ENCODE measurements around the gene POLG.
"Not testable (repeated sequence)": the region's sequence is repeated elsewhere in the genome, so short reads cannot be mapped to it uniquely, and the experiment has no call there.

The POLG gene

GRCh38 chr15:89307046-89307587, 27.5 kb downstream of the POLG start:
- no peak for DNase-seq (ENCODE audit: low spot score in 2 of 2)
- no peak for ATAC-seq (replicated peaks; ENCODE audit: extremely low read depth, poor library complexity, severe bottlenecking)
- Mint-ChIP-seq H3K4me3 (no peak overlapping the region), H3K27me3 (no peaks in the 10 kb centered on the region), H3K27ac (ENCODE audit: low read depth) (no peak overlapping the region), H3K4me1 (no peaks in the 10 kb centered on the region), H3K36me3 (ENCODE audit: insufficient read depth) (peaks cover 14% of the 10 kb centered on the region), H3K9me3 (no peaks in the 10 kb centered on the region)

GRCh38 chr15:89305395-89305794, 29.2 kb downstream of the POLG start:
- Mint-ChIP-seq H3K4me3 (no peak overlapping the region), H3K36me3 (ENCODE audit: insufficient read depth) (peaks cover 12% of the 10 kb centered on the region), H3K27me3 (no peaks in the 10 kb centered on the region), H3K27ac (ENCODE audit: low read depth) (no peak overlapping the region), H3K4me1 (no peaks in the 10 kb centered on the region), H3K9me3 (no peaks in the 10 kb centered on the region)
- ATAC-seq (replicated peaks; ENCODE audit: extremely low read depth, poor library complexity, severe bottlenecking) = no peak
- DNase-seq (ENCODE audit: low spot score in 2 of 2) = no peak

DNA sequence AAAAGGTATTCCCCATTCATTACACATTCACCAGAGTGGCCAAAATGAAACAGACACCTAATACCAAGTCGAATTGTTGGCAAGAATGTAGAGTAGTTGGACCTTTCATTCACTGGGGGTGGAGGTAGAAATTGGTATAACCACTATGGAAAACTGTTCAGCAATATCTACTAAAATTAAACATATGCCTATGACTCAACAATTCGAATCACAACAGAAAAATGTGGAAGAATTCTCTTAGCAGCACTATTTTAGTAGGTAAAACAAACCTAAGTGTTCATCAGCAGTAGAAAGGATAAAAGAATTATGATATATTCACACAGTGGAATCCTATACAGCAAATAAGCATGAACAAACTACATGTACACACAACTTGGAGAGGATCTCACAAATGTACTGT, 30.6 kb downstream of the POLG start:
- no peak for DNase-seq (ENCODE audit: low spot score in 2 of 2)
- Mint-ChIP-seq H3K27me3 (no peaks in the 10 kb centered on the region), H3K4me1 (no peaks in the 10 kb centered on the region), H3K4me3 (no peak overlapping the region), H3K9me3 (no peaks in the 10 kb centered on the region), H3K27ac (ENCODE audit: low read depth) (no peak overlapping the region), H3K36me3 (ENCODE audit: insufficient read depth) (peaks cover 16% of the 10 kb centered on the region)
- no peak for ATAC-seq (replicated peaks; ENCODE audit: extremely low read depth, poor library complexity, severe bottlenecking)

GRCh38 chr15:89301304-89302089, 33.1 kb downstream of the POLG start:
- Mint-ChIP-seq H3K36me3 (ENCODE audit: insufficient read depth) (peaks cover 17% of the 10 kb centered on the region), H3K27ac (ENCODE audit: low read depth) (no peak overlapping the region), H3K9me3 (no peaks in the 10 kb centered on the region), H3K4me3 (no peak overlapping the region), H3K4me1 (peaks cover 9% of the 10 kb centered on the region), H3K27me3 (no peaks in the 10 kb centered on the region)
- DNase-seq (ENCODE audit: low spot score in 2 of 2) = no peak
- no peak for ATAC-seq (replicated peaks; ENCODE audit: extremely low read depth, poor library complexity, severe bottlenecking)

GRCh38 chr15:89299896-89300295, 34.7 kb downstream of the POLG start:
- H3K9me3 Mint-ChIP-seq = no peaks in the 10 kb centered on the region
- no peak overlapping the region for H3K4me3 Mint-ChIP-seq
- H3K27ac Mint-ChIP-seq (ENCODE audit: low read depth) = no peak overlapping the region
- peaks cover 18% of the 10 kb centered on the region for H3K36me3 Mint-ChIP-seq (ENCODE audit: insufficient read depth)
- DNase-seq (ENCODE audit: low spot score in 2 of 2) (no peak), ATAC-seq (replicated peaks; ENCODE audit: extremely low read depth, poor library complexity, severe bottlenecking) (no peak)
- H3K4me1 Mint-ChIP-seq = peaks cover 9% of the 10 kb centered on the region
- no peaks in the 10 kb centered on the region for H3K27me3 Mint-ChIP-seq

GRCh38 chr15:89293012-89293411, 41.6 kb downstream of the POLG start:
- DNase-seq (ENCODE audit: low spot score in 2 of 2) (no peak), ATAC-seq (replicated peaks; ENCODE audit: extremely low read depth, poor library complexity, severe bottlenecking) (no peak)
- H3K27ac Mint-ChIP-seq (ENCODE audit: low read depth) = no peak overlapping the region
- no peaks in the 10 kb centered on the region for H3K9me3 Mint-ChIP-seq
- H3K4me1 Mint-ChIP-seq = peaks cover 2% of the 10 kb centered on the region
- no peak overlapping the region for H3K4me3 Mint-ChIP-seq
- H3K27me3 Mint-ChIP-seq = no peaks in the 10 kb centered on the region
- H3K36me3 Mint-ChIP-seq (ENCODE audit: insufficient read depth) = peaks cover 18% of the 10 kb centered on the region

DNA sequence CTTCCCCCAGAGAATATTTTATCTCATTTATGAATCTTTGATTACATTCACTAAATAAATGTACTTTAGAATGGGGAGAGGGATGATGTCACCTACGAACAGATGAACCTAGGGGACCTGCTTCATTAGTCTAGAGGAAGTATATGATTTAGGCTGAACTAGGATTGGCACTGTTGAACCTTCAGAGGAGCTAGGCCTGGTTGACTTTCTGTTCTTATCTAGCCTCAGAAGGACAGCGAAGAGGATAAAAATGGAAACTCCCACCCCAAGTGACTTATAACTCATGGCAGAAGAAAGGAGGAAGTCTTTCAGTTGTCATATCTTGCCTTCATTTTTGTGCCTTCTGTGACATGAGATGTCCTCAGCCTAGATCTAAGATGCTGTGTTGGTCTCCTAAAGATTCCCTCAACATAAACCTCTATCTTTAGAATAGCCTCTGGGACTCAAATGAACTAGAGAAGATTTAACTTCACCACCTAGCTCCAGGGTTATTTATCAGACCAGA, 42.6 kb downstream of the POLG start:
- Mint-ChIP-seq H3K9me3 (no peaks in the 10 kb centered on the region), H3K27ac (ENCODE audit: low read depth) (no peak overlapping the region), H3K27me3 (no peaks in the 10 kb centered on the region), H3K4me3 (no peak overlapping the region), H3K4me1 (no peaks in the 10 kb centered on the region), H3K36me3 (ENCODE audit: insufficient read depth) (peaks cover 17% of the 10 kb centered on the region)
- DNase-seq (ENCODE audit: low spot score in 2 of 2) = no peak
- ATAC-seq (replicated peaks; ENCODE audit: extremely low read depth, poor library complexity, severe bottlenecking) = no peak

DNA sequence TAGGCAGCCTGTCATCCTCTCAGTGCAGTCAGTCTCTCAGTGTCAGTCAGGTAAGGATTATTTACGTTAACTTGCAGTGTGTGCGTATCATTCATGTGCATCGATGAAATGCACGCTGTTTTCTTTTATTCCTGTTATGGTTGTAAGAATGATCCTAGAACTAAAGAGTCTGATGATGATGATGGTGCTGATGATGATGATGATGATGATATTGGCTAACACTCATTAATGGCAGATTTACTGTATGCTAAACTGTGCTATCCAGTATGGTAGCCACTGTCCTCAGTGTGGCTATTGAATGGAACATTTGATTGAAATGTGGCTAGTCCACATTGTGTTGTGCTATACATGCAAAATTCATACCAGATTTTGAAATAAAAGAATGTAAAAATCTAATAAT, 51.4 kb downstream of the POLG start:
- Mint-ChIP-seq H3K9me3 (no peaks in the 10 kb centered on the region), H3K4me1 (no peaks in the 10 kb centered on the region), H3K4me3 (no peak overlapping the region), H3K36me3 (ENCODE audit: insufficient read depth) (peaks cover 11% of the 10 kb centered on the region), H3K27me3 (no peaks in the 10 kb centered on the region), H3K27ac (ENCODE audit: low read depth) (no peak overlapping the region)
- no peak for ATAC-seq (replicated peaks; ENCODE audit: extremely low read depth, poor library complexity, severe bottlenecking)
- DNase-seq (ENCODE audit: low spot score in 2 of 2) = no peak

DNA sequence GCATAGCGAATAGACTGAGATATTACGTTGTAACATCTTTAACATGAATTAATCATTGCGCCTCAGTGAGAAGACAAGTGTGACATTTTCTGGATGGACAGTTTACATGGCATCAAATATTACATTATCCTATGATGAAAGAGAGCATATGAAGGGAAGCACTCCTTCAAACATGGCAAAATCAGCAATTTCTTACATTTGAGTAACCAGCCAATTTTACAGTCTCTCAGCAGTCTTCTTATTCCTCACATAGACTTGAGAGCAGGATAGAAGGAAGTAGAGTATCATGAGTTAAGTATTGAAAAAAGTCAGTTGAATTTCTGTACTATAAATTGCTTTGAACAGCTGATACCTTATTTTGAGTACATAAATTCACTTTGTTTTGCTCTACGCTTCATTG, 52.0 kb downstream of the POLG start:
- DNase-seq (ENCODE audit: low spot score in 2 of 2) (no peak), ATAC-seq (replicated peaks; ENCODE audit: extremely low read depth, poor library complexity, severe bottlenecking) (no peak)
- no peak overlapping the region for H3K27ac Mint-ChIP-seq (ENCODE audit: low read depth)
- no peak overlapping the region for H3K4me3 Mint-ChIP-seq
- H3K4me1 Mint-ChIP-seq = no peaks in the 10 kb centered on the region
- H3K27me3 Mint-ChIP-seq = no peaks in the 10 kb centered on the region
- no peaks in the 10 kb centered on the region for H3K9me3 Mint-ChIP-seq
- H3K36me3 Mint-ChIP-seq (ENCODE audit: insufficient read depth) = peaks cover 11% of the 10 kb centered on the region

DNA sequence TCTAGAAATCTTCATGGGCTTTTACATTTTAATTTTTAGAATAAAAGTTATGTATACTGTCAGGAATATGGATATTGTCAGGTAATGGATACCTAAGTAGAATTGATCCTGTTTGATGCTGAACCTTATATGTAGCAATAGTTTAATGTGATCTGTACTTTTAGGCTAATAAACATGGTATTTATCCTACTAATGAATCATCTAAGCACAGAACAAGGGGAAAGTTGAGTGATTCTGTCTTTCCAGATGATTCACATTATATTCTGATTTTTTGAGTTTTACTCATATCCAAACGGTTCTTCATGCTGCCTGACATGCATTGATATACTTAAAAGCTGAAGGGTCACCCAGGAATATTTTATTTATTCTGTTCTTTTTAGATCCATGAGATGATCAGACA, 56.3 kb downstream of the POLG start:
- no peaks in the 10 kb centered on the region for H3K4me1 Mint-ChIP-seq
- no peaks in the 10 kb centered on the region for H3K9me3 Mint-ChIP-seq
- no peak overlapping the region for H3K4me3 Mint-ChIP-seq
- H3K27me3 Mint-ChIP-seq = no peaks in the 10 kb centered on the region
- peaks cover 3% of the 10 kb centered on the region for H3K36me3 Mint-ChIP-seq (ENCODE audit: insufficient read depth)
- ATAC-seq (replicated peaks; ENCODE audit: extremely low read depth, poor library complexity, severe bottlenecking) (no peak), DNase-seq (ENCODE audit: low spot score in 2 of 2) (no peak)
- no peak overlapping the region for H3K27ac Mint-ChIP-seq (ENCODE audit: low read depth)

GRCh38 chr15:89277281-89277680, 57.3 kb downstream of the POLG start:
- not testable (repeated sequence) for ATAC-seq (replicated peaks; ENCODE audit: extremely low read depth, poor library complexity, severe bottlenecking); H3K27ac Mint-ChIP-seq (ENCODE audit: low read depth); H3K4me3 Mint-ChIP-seq; DNase-seq (ENCODE audit: low spot score in 2 of 2); H3K36me3 Mint-ChIP-seq (ENCODE audit: insufficient read depth); H3K9me3 Mint-ChIP-seq; H3K27me3 Mint-ChIP-seq; H3K4me1 Mint-ChIP-seq

Measured in central memory CD8-positive, alpha-beta T cell (primary cell).